ENCODE measurements around the gene CDH2.
"Not testable (repeated sequence)": the region's sequence is repeated elsewhere in the genome, so short reads cannot be mapped to it uniquely, and the experiment has no call there.

CDH2 gene

DNA sequence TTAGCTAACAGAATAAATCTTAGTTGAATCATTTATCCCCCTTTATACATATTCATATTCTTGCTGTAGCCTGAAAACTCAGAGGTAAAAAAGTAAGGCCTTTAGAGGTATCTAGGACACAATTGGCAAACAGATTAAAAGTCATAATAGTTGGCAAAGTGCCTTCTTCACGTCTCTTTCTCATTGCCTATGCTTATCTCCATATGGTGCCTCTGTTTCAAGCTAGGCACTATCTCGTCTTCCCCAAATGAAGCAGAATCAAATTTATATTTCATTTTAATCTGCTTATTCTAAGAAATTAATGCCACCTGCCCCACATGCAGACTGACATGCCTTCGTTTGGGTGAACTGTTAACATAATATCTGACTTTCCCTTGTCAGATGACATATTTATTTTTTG, 245.4 kb downstream of the CDH2 start:
- in situ Hi-C loops (cut with MboI; ENCODE audit: low sequenced_read_pairs), result no loop called here

DNA sequence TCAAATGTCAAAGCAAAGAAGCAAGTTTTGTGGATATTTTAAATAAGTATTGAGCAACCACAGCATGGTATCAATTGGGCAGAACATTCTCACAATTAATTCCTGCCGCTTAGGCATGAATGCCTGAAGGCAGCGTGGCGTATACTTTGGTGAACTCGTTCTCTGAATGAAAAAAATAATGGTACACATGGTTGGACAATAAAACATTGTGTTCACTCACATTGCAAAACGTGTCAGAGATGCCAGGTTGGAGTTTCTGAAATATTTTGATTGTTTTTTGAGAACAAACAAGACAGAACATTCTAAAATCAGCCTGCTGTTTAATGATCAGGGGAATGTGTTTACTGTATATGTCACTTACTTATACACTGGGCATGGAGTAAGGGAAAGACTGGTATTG, 254.2 kb downstream of the CDH2 start:
- in situ Hi-C loops (cut with MboI; ENCODE audit: low sequenced_read_pairs), result no loop called here

DNA sequence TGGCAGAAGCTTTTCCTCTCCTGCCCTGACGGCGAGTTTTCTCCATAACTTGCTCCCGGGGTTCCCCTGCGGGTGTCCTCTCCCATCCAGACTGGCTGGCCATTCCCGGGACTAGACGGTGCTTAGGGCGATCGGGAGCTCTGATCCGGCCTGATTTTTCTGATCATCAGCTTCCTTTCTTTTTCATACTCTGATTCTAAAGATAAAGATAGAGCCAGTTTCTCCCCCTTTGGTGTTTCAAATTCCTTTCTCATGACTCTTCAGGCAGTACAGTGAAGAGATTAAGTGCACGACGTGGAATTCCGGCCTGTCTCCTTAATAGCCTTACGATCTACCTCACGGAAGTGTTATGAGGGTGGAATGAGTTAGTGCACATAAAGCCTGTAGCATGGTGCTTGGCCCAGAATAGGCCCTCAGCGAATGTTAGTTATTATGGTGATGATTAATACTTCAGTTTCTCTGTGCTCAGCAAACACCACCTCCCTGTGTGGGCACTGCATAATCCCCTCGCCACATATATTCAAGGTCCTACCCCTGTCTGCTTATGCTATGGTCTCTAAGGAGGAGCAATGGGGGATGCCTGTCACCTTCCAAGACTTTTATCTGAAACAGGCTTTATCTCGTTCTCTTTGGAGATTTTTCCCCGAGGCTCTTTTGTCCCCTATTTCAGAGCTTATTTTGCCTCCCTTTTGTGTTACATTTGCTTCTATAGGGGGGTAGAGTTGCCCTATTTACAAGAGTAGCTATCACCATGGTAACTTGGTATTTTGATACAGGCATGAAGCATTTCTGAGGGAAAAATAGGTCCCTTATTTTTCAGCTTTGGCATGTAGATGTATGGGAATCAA, 254.8 kb downstream of the CDH2 start:
- in situ Hi-C loops (cut with MboI; ENCODE audit: low sequenced_read_pairs), result no loop called here

DNA sequence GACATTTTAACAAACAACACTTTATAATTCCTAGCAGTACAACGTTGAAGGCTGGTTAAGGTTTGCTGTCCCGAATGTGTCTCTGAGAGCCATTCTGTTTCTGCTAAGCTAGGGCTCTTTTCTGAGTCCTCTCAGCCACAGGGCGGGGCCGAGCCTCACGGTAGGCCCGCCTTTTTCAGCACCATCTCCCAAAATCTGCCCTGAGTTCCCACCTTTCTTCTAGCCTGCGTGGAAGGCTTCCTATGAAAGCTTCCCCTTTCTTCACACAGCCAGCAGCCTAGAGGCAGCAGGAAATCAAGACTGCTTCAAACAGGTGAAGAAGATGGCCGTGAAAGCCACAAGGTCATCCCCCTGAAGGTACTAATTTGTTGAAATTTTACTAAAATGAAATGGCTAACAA, 255.5 kb downstream of the CDH2 start:
- in situ Hi-C loops (cut with MboI; ENCODE audit: low sequenced_read_pairs), result no loop called here

DNA sequence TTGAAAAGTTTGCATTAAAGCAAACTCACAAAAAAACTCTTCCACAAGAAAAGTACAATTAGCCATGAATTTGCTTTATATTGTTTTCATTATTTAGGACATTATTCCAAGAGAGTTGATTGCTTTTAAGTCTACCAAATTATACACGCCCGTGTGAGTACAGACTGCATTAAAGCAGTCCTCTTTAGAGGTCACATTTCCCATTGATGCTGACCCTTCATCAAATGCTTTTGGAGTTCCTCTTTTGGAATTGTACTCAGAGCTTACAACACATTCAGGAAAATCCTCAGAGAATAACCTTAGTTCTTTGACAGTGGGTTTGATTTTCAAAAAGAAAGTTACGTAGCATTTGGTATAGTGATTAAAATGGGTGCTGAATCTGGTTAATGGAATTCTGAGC, 256.1 kb downstream of the CDH2 start:
- in situ Hi-C loops (cut with MboI; ENCODE audit: low sequenced_read_pairs), result no loop called here

DNA sequence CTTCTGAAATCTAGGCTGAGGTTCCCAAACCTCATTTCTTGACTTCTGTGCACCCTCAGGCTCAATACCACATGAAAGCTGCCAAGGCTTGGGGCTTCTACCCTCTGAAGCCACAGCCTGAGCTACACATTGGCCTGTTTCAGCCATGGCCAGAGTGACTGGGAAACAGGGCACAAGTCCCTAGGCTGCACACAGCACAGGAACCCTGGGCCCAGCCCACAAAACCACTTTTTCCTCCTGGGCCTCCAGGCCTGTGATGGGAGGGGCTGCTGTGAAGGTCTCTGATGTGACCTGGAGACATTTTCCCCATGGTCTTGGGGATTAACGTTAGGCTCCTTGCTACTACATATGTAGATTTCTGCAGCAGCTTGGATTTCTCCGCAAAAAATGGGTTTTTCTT, 270.7 kb downstream of the CDH2 start:
- in situ Hi-C loops (cut with MboI; ENCODE audit: low sequenced_read_pairs), result not testable (repeated sequence)

DNA sequence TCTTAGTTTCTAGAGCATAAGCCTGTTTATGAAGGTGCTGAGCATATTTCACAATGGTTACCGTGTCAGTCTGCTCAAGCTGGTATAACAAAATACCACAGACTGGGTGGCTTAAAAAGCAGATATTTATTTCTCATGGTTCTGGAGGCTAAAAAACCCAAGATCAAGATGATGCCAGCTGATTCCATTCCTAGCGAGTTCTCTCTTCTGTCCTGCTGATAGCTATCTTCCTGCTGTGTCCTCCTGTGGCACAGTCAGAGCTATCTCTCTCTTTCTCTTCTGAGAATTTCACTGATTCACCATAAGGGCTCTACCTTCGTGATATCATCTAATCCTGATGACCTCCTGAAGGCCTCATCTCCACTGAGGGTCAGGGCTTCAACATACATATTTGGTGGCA, 273.0 kb downstream of the CDH2 start:
- in situ Hi-C loops (cut with MboI; ENCODE audit: low sequenced_read_pairs), result no loop called here

DNA sequence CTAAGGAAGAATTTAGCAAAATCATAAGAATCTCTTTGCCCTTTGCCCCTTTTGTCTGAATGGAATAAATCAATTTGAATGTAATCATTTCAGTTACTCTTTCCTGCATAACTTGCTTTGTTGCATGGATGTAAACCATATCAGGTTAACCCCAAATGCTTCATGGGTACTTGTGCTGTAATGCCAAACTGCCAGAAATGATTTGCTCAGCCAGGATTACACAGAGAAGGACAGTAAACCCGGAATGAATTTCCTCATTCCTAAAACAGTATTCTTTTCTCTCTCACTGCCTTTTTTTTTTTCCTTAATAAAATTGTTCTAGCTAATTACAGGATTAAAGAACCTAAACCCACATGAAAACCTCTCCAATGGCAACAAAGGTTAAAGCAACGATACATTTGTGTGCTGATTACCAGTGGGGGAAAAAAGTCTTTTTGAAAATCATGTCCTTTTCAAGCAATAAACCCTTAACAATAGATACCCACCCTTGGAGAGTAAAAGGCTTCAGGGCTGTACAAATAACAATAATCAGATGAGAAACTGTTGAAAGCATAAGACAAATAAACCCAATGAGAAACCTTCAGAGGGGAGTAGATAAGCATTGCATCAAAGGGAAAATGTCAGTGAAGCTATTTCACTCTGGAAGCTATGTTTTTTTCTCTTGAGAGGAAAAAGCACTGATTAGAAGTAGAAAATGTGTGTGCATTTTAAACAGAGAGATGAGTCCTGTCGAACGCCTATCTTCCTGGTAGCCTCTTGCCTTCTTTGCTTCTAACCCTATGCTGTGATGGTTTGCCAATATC, 275.3 kb downstream of the CDH2 start:
- in situ Hi-C loops (cut with MboI; ENCODE audit: low sequenced_read_pairs), result no loop called here

Data from HL-60/S4 treated with phorbol 12-myristate 13-acetate at 8.2 ng/mL for 4 days and 3 days (cell line).